NCI-H146 treated with DMSO at 0.1 percent for 48 hours (cell line): ENCODE data around the gene COL25A1.

Experiments used
- DNase-seq: peaks from one replicate; lab custom pipeline; 2025; ENCODE audit not compliant: unreplicated experiment; lab: John Stamatoyannopoulos, UW

The COL25A1 gene

GRCh38 chr4:109302361-109303139 lies at the start of gene COL25A1:
COL25A1 (minus strand) TSS chr4:109302658.
- DNase-seq = no peak

GRCh38 chr4:109350121-109350520 lies 47.7 kb upstream of the COL25A1 start:
- DNase-seq = no peak

- no peak for DNase-seq
These were observed 32.0 kb upstream of the COL25A1 start for GRCh38 chr4:109334129-109335105.

GRCh38 chr4:109332926-109333464 lies 30.5 kb upstream of the COL25A1 start:
- DNase-seq = no peak

- DNase-seq = no peak
These were observed 25.2 kb upstream of the COL25A1 start for GRCh38 chr4:109327641-109328040.

GRCh38 chr4:109325698-109326097 lies 23.2 kb upstream of the COL25A1 start:
- no peak for DNase-seq

GRCh38 chr4:109323348-109323747 lies 20.9 kb upstream of the COL25A1 start:
- no peak for DNase-seq

GRCh38 chr4:109321232-109321631 lies 18.8 kb upstream of the COL25A1 start:
- no peak for DNase-seq

GRCh38 chr4:109319684-109320083 lies 17.2 kb upstream of the COL25A1 start:
- DNase-seq = no peak

- no peak for DNase-seq
These were observed 16.7 kb upstream of the COL25A1 start for GRCh38 chr4:109319156-109319555.

GRCh38 chr4:109315818-109316217 lies 13.4 kb upstream of the COL25A1 start:
- no peak for DNase-seq

- DNase-seq = no peak
These were observed 12.9 kb upstream of the COL25A1 start for GRCh38 chr4:109315341-109315740.

- no peak for DNase-seq
These were observed 11.0 kb upstream of the COL25A1 start for GRCh38 chr4:109313168-109314133.

- no peak for DNase-seq
These were observed 660 bp upstream of the COL25A1 start for GRCh38 chr4:109303140-109303496.

- no peak for DNase-seq
These were observed 652 bp downstream of the COL25A1 start for GRCh38 chr4:109301651-109302360.

GRCh38 chr4:109298279-109299010 lies 4.0 kb downstream of the COL25A1 start:
- no peak for DNase-seq

GRCh38 chr4:109296527-109296926 lies 5.9 kb downstream of the COL25A1 start:
- DNase-seq = no peak

GRCh38 chr4:109295081-109295480 lies 7.4 kb downstream of the COL25A1 start:
- no peak for DNase-seq

GRCh38 chr4:109294468-109295020 lies 7.9 kb downstream of the COL25A1 start:
- no peak for DNase-seq
